Kidney epithelial cell (primary cell): ENCODE measurements around the gene ALKBH3. TPM values are rescaled to one million over a fixed set of nuclear protein-coding genes. Genes with fewer than 3 reads are reported as not detected.
A peak's percentile ranks its signal among the peaks of the same experiment; 100 is the strongest.

ENCODE experiments used
- DNase-seq: peaks from one replicate; pipeline ENCODE4 v3.0.0-alpha.2; 2010; ENCODE audit warnings: low read depth
- H3K27me3 ChIP-seq: 2 replicates; pipeline ENCODE4 v1.6.0; 2011; ENCODE audit warnings: low read length; ENCODE audit not compliant: control insufficient read depth, insufficient read depth
- H3K36me3 ChIP-seq: 2 replicates; pipeline ENCODE4 v1.5.1; 2011; ENCODE audit warnings: low read length; ENCODE audit not compliant: control insufficient read depth, insufficient read depth
- H3K4me3 ChIP-seq: 2 replicates; pipeline ENCODE4 v1.5.1; 2011; ENCODE audit warnings: low read depth, mild to moderate bottlenecking, control low read depth, low read length
- total RNA-seq: library from RNA; depleted of rRNA; stranded (reverse); fragments of >200 nt; gene quantifications from 2 replicates; pipeline ENCODE4 v1.2.3, GENCODE V29; 2015
- TF ChIP-seq, protein P1 (sequence below): IDR thresholded peaks from 2 replicates; pipeline ENCODE4 v1.5.1; 2011; ENCODE audit warnings: mild to moderate bottlenecking, moderate library complexity, low read length, control low read depth, inconsistent platforms; ENCODE audit not compliant: insufficient read depth, poor library complexity, severe bottlenecking

The ALKBH3 gene
- total RNA-seq, 1 donor from 2014 or later: 48.0 TPM

DNA sequence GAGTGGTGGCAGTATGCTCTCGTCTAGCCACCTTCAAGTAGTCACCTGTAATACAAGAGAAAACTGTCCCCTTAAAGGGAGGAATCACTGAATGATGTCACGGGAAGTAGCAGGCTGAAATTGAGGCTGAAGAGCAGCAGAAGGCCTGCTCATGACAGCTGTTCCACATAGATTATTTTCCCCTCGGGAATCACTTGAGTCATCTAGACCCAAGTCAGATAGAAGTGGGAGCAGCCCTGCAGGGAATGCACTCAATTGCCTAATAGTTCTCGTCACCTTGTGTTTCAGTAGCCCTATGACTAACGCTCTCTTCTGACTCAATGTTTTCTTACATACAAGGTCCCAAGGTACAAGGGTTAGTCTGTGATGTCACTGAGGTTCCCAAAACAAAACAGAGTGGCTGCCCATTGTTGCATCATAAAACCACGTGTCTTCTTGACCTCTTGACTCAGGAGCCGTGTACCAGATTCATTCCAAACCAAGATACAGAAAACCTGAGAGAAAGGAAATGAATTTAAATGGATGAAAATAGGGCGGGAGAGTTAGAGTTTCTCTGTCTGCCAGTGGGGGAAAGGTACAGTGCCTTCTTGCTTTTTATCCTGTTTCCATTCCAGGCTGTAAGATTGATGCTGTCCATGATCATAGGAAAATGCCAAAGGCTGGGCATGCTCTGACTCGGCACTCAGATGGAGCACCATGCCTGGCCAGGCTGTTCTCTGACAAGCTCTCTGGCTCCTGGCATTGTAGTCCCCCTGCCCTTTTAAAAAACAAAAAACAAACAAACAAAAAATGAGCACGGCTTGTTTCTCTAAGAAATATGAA, 40.2 kb downstream of the ALKBH3 start:
- DNase-seq: peak; percentile 100
- no peak overlapping the region for H3K4me3 ChIP-seq
- no peaks in the 10 kb centered on the region for H3K36me3 ChIP-seq
- TF ChIP-seq, protein P1, sequence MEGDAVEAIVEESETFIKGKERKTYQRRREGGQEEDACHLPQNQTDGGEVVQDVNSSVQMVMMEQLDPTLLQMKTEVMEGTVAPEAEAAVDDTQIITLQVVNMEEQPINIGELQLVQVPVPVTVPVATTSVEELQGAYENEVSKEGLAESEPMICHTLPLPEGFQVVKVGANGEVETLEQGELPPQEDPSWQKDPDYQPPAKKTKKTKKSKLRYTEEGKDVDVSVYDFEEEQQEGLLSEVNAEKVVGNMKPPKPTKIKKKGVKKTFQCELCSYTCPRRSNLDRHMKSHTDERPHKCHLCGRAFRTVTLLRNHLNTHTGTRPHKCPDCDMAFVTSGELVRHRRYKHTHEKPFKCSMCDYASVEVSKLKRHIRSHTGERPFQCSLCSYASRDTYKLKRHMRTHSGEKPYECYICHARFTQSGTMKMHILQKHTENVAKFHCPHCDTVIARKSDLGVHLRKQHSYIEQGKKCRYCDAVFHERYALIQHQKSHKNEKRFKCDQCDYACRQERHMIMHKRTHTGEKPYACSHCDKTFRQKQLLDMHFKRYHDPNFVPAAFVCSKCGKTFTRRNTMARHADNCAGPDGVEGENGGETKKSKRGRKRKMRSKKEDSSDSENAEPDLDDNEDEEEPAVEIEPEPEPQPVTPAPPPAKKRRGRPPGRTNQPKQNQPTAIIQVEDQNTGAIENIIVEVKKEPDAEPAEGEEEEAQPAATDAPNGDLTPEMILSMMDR: no peak
- H3K27me3 ChIP-seq: no peaks in the 10 kb centered on the region

DNA sequence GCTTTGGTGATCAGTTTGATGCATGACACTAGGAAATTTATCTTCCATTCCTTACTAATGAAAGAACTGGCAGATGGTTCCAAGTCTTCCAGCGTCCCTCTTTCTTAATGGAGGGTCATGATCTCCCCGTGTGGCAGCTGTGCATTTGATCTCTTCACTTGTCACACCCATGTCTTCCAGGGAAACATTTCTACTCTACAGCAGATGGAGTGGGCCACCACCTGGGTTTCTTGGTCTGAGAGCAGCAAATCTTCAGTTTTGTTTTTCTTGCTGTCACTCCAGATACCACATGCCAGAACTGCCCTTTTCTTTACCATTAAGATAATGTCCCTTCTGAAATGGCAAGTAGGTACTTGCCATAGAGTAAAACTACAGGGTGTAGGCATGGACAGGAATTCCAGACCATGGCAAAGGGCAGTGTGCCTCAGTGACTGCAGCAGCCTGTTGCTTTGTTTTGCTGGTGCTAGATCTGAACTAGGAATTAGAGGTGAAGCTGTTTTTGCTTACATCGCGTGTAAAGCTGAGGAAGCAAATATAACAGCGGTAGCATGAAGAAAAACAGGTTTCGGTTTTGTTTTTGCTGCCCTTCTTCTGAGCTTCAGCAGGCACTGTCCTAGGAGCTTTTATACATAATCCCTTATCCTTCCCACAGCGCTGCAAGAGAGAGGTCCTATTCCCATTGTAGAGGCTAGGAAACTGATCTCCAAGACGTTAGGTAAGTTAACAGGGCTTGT, 41.1 kb downstream of the ALKBH3 start:
- DNase-seq: no peak
- Histone ChIP-seq H3K27me3 (no peaks in the 10 kb centered on the region), H3K4me3 (no peak overlapping the region), H3K36me3 (no peaks in the 10 kb centered on the region)
- TF ChIP-seq, protein P1: no peak

DNA sequence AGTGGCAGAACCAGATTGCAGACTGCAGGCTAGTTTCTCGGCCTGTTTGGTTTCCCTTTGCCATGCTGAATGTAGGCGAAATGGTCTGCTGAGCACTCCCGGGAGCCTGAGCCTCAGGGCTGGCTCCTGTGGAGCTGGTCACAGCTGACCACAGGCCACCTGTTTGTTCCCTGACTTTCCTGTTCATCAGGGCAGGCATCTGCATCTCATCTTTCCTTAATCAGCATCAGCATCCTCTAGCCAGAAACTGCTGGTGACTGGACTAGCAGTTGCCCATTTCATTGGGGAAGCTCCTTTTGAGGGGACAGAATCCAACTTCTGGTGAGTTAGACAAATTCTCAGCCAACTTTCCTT, 41.6 kb downstream of the ALKBH3 start:
- H3K36me3 ChIP-seq: no peaks in the 10 kb centered on the region
- TF ChIP-seq, protein P1: no peak
- no peak for DNase-seq
- H3K4me3 ChIP-seq: no peak overlapping the region
- H3K27me3 ChIP-seq: no peaks in the 10 kb centered on the region

DNA sequence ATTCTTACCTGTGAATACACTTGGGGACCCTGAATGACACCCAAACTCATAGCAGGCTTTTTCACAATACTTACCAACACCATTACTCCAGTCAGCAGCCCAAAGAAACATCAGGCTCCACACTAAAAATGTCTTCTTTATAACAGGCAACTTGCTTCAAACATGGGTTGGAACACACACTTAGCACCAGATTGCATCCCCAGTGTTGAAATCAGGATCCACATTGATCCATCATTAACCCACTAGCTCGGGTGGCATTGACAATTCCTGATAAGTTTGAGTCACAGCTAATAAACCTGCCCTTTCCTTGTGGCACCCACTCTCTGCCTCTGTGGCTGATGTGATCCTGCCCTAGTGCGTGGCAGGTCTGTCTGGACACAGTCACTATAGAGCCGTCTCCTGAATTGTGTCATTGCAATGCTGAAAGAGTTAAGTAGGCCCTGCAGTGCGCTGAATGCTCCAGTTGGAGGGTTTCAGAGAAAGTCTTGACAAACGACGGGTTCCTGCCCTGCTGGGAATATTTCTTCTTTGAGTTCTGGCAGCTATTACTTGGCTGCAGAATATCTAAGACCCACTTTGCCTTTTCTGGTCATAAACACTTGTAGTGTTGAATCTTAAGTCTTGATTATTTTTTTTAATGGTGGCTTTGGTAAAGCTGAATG, 42.2 kb downstream of the ALKBH3 start:
- no peak for DNase-seq
- TF ChIP-seq, protein P1: no peak
- Histone ChIP-seq H3K4me3 (no peak overlapping the region), H3K27me3 (no peaks in the 10 kb centered on the region), H3K36me3 (no peaks in the 10 kb centered on the region)

DNA sequence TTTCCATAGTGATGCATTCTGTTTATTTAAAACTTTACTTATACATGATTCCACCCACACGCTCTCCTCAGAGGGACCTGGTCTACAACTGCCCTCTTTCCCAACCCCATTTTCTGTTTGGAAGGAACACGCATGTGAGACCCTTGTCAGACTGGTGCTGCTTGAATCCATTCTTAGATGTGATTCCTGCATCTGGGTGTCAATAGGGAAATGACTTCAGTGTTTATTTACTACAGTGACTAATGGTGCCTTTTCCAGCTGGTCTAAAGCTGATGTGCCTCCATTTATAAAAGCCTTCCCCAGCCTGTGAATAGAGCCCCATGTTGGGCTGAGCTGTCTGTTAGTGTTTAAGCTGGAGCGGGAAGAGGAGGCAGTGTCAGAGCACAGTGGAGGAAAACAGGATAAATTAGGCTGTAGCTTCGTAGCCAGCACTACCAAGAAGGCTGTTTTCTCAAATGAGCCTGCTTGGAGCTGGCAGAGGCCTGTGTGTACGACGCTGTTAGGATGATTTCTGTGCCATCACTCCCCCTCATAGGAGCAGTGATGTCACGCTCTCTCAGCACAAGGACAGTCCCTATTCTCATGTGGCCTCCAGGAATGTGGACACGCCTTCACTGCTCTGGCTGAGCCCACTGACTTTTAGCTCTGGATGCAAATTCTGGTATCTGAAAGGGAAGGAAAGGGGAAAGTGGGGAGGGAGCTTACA, 42.9 kb downstream of the ALKBH3 start:
- DNase-seq: no peak
- Histone ChIP-seq H3K36me3 (no peaks in the 10 kb centered on the region), H3K27me3 (no peaks in the 10 kb centered on the region), H3K4me3 (no peak overlapping the region)
- TF ChIP-seq, protein P1: no peak
